Activated CD4-positive, CD25-positive, alpha-beta regulatory T cell treated with anti-CD3 and anti-CD28 coated beads, Interleukin-2, amount 50 U/mL, for 24 hours (primary cell): ENCODE data around the gene SEC63.
"Not testable (repeated sequence)": the region's sequence is repeated elsewhere in the genome, so short reads cannot be mapped to it uniquely, and the experiment has no call there.

ENCODE experiments used
- ATAC-seq, 2 donors: fragments of 150-1000 bp; cut with Tn5 transposase; one replicate each; pipeline ENCODE4 v1.10.0; 2021; ENCODE audit warnings: mild to moderate bottlenecking in 1 of 2, moderate library complexity in 1 of 2

Gene SEC63

DNA sequence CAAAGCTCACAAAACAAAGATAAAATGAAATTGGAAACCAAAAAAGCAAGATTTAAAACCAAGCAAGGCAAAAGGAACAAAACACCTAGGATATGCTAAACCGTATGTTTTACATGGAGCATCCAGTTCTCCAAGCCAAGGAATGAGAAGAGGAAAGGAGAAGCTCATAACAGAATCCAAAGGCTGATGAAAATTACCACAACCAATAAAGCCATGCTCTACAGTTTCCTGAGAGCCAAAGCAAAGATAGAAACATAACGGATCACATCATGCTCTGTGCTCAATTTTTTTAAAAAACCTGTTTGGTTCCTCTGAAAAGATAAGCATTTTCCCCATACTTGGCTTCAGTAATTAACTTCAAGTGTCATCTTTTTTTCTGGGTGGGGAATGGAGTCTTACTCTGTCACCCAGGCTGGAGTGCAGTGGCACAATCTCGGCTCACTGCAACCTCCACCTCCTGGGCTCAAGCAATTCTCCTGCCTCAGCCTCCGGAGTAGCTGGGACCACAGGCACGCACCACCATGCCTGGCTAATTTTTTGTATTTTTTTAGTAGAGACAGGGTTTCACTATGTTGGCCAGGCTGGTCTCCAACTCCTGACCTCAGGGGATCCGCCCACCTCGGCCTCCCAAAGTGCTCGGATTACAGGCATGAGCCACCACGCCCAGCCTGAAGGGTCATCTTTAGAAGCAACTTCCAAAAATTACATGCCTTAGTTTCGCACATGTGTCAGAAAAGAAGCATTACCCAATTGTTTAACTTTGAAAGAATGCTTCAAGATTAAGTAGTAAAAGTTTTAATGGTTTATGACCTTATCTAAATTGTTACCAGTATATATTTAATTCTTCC is 31.1 kb downstream of the SEC63 start:
- ATAC-seq, result not testable (repeated sequence)

- ATAC-seq, result peak in 1 of 2 donors; percentile 33
Observed at GRCh38 chr6:107917451-107918375, 40.3 kb downstream of the SEC63 start.

DNA sequence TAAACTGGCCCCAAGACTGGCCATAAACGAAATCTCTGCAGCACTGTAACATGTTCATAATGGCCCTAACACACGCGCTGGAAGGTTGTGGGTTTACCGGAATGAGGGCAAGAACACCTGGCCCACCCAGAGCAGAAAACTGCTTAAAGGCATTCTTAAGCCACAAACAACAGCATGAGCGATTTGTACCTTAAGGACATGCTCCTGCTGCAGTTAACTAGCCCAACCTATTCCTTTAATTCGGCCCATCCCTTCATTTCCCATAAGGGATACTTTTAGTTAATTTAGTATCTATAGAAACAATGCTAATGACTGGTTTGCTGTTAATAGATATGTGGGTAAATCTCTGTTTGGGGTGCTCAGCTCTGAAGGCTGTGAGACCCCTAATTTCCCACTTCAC is 41.0 kb downstream of the SEC63 start:
- ATAC-seq, result not testable (repeated sequence)

DNA sequence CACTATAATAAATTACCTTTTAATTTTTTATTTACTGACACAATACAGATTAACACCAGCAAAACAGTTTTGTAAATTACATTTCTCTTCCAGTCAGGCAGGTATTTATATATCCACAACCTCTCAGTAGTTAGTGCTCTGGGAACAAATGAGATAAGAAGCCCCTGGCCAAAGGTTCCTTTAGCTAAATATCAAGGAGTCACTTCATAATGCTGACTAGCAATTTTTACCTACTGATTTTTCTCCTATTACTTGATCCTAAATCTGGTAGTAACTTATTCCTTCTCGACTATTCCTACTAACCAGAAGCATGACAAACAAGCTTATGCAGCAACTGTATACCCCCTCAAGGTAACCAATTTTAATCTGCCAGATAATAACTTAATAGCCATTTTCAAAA is 46.3 kb downstream of the SEC63 start:
- no peak for ATAC-seq

- no peak for ATAC-seq
Observed at GRCh38 chr6:107894809-107895396, 63.1 kb downstream of the SEC63 start.

DNA sequence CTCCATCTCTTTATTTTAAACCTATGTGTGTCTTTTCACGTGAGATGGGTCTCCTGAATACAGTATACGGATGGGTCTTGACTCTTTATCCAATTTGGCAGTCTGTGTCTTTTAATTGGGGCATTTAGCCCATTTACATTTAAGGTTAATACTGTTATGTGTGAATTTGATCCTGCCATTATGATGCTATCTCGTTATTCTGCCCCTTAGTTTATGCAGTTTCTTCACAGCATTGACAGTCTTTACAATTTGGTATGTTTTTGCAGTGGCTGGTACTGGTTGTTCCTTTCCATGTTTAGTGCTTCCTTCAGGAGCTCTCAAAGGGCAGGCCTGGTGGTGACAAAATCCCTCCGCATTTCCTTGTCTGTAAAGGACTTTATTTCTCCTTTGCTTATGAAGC is 67.6 kb downstream of the SEC63 start:
- ATAC-seq, result not testable (repeated sequence)

DNA sequence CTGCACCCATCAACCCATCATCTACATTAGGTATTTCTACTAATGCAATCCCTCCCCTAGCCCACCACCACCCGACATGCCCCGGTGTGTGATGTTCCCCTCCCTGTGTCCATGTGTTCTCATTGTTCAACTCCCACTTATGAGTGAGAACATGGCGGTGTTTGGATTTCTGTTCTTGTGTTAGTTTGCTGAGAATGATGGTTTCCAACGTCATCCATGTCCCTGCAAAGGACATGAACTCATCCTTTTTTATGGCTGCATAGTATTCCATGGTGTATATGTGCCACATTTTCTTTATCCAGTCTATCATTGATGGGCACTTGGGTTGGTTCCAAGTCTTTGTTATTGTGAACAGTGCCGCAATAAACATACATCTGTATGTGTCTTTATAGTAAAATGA is 72.1 kb downstream of the SEC63 start:
- ATAC-seq, result not testable (repeated sequence)

DNA sequence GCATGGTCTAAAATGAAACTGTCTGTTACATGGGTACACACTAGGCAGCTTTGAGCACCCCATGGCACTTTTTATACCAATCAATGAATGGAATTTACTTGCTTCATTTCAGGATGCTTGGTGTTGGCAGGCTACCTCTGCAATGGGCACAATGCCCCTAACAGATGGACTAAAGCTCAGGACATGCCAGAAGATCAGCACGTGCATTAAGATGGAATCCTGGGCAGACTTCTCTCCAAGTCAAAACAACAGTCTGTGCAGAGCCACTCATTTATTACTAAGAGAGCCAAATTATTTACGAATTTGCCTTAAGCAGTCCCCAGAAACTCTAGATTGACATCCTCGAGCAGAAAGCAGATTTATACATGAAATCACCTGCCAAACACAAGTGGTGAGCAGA is 78.1 kb downstream of the SEC63 start:
- no peak for ATAC-seq

DNA sequence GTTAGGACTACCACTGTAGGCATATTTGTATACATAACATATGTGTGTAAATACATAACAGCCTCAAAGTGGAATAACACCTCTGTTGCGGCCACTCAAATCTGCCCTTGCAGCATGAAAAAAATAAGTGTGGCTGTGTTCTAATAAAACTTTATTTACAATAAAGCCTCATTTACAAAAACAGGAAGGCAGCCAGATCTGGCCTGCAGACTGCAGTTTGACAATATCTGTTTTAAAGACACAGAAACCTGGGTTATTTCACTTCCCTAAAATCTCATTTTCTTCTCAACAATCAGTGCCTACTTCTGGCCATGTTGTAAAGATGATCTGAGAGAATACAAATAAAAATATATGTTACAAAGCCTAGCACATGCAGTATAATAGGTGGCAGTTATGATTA is 80.0 kb downstream of the SEC63 start:
- no peak for ATAC-seq

DNA sequence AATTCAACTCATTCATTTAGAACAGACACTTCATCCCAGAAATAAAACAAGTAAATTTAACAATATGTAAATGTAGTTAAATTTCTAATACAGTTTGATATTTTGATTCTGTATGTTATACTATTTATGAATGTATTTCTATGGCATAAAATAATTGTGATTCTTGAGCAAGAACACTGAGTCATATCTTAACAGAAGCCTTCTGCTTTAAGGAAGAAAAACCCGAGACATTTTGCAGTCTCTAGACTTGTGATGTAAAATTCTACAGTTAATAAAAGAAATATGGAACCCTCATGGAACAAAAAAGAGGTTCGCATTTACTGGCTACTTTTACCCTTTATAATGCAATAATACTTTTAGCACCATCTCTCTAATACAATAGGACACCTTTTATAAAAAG is 86.0 kb downstream of the SEC63 start:
- ATAC-seq, result no peak

DNA sequence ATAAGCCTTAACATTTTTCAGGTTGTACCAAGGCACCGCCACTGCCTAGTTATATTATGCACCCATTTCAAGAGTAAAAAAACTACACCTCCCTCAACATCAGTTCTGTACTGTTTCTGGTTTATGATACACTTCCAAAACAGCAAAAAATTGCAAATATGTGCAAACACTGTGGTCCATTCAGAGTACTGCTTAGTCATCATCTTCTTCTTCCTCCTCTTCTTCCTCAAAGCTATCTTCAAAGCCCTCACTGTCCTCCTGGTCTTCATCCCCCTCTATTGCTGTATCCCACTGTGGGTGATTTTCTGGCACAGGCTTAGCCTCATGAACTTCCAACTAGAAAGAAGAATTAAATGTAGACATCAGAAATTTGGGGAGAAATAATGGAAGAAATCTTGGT is 86.5 kb downstream of the SEC63 start:
- ATAC-seq, result not testable (repeated sequence)

- no peak for ATAC-seq
Observed at GRCh38 chr6:107871016-107871415, 87.0 kb downstream of the SEC63 start.

- peak; percentile 60 to 74 for ATAC-seq
Observed at GRCh38 chr6:107870381-107870780, 87.6 kb downstream of the SEC63 start.

DNA sequence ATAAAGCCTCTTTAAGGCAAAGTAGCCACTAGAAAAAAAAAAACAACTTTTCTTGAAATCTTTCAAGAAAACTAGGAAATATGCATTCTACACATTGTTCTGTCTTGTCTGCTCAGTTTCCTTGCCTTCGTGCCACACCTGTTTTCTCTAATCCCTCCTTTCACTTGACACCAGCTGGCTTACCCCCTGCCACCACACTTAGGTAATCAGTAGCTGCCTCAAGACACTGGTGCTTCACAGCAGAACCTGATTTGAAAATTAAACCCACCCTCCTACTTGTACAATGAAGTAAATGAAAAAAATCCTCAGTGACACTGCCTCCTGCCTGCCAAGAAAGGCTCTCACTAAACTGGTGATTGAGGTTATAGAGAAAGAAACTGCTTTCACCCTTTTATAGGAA is 88.1 kb downstream of the SEC63 start:
- ATAC-seq, result no peak

GRCh38 chr6:107868867-107869611 is 89.0 kb downstream of the SEC63 start:
- no peak for ATAC-seq

GRCh38 chr6:107867302-107867615 is 90.7 kb downstream of the SEC63 start:
- no peak for ATAC-seq

DNA sequence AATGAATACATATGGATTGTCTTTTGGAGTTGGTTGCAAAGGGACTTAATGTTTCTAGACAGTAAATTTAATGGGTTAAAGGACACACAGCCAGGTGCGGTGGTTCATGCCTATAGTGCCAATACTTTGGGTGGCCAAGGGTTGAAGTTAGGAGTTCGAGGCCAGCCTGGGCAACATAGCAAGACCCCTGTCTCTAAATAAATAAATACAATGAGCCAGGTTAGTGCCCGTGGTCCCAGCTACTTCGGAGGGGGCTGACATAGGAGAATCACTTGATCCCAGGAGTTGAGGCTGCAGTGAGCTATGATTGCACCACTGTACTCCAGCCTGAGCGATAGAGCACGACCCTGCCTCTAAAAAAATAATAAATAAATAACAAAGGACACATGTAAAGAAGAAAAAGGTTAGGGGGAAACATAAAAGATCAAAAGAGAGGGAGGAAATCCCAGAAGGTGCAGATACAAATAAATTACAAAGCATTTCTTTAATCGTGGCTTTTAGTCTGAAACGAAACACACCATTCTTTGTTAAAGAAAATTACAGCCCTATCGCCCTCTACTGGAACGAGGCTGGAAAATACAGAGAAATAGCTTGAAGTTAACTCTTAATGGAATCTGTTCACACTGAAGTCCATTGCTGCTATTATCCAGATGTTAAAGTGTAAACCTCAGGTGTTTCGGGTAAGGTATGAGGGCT is 91.3 kb downstream of the SEC63 start:
- ATAC-seq, result no peak

- no peak for ATAC-seq
Observed at GRCh38 chr6:107864226-107865127, 93.5 kb downstream of the SEC63 start.

DNA sequence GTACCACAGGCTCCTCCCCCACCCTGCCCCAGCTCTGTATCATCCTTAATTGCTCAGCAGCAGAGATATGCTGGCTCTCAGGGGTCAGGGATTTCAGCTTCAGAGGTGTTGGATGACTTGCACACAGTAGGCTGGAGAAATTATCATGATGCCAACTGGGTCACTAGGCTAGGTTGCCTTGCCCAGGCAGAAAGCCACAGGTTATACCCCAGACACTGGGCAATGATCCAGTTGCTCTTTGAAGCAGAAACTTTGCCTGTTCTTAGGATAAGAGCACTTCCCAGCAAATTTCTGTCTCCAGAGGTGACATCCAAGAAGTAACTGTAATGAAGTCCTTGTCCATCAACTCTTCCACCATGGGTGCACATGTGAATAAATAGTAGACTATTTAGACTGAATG is 95.6 kb downstream of the SEC63 start:
- ATAC-seq, result no peak

DNA sequence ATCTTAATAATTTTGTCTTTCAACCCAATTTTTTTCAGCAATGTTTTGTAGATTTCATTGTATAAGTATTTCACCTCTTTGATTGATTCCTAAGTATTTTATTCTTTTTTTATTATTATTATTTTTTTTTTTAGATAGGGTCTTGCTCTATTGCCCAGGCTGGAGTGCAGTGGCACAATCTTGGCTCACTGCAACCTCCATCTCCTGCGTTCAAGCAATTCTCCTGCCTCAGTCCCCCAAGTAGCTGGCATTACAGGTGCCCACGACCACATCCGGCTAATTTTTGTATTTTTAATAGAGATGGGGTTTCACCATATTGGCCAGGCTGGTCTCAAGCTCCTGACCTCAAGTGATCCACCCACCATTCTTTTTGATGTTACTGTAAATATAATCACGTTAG is 97.0 kb downstream of the SEC63 start:
- not testable (repeated sequence) for ATAC-seq

GRCh38 chr6:107860144-107860543 is 97.9 kb downstream of the SEC63 start:
- not testable (repeated sequence) for ATAC-seq
